ENCODE data around the gene PTK7.

Gene PTK7

DNA sequence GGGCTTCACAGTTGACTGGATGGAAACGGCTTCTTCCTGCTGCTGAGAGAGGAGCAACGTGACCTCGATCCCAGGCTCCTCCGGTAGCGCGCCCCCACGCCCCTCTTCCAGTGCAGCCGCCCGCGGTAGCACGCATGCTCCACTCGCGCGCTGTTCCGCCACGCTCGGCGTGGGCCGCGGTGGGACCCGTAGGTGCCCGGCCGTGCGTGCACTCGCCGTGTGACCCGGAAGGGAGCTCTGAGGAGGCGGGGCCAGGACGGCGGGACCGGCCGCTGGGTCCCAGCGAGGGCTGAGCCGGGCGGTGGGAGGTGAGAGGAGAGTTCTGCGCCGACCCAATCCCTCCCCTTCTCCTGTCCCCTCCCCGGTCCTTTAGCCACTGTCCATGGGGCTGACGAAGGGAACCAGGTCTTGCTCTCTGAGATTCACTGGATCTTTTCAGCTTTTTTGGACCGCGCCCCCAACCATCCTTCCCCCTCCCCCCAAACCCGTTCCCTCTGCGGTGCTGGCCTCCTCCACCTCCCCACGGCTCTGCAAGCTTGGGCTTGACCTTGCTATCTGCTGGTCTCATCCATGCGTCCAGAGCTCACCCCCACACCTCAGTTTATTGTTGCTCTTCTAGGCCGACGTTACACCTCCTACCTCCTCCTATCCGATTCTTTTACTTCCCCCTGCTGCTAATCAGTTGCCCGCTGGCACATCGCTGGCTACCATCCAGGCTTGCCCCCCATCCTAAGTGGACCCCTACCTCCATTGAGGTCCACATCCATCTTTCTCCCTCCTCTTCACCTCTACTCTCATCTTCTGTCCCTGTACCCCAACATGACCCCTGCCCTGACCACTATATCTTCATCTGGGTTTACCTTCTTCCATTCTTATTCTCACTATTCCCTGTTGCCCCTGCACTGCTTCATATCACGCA lies 106.1 kb downstream of the PTK7 start, which contains the start of gene CUL9:
CUL9 (plus strand) TSS at position 255 of the 919 bp plus-strand sequence. CDS start 2,115 bp downstream, outside the sequence.
- peak; percentile 38 for DNase-seq

DNA sequence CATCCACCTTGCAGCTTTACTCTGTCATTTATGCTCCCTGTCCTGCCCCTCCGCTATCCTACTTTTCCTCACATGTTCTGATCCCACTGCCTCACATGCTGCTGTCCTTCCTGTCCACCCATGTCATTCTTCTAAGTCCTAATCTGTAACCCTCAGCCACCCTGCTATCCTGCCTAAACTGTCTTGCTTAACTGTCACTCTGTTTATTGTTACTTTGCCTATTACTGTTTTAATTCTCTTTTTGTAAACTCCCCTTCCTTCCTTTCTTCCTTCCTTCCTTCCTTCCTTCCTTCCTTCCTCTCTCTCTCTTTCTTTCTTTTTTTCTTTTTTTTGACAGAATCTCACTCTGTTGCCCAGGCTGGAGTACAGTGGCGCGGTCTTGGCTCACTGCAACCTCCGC lies 107.3 kb downstream of the PTK7 start:
- DNase-seq: no peak

DNA sequence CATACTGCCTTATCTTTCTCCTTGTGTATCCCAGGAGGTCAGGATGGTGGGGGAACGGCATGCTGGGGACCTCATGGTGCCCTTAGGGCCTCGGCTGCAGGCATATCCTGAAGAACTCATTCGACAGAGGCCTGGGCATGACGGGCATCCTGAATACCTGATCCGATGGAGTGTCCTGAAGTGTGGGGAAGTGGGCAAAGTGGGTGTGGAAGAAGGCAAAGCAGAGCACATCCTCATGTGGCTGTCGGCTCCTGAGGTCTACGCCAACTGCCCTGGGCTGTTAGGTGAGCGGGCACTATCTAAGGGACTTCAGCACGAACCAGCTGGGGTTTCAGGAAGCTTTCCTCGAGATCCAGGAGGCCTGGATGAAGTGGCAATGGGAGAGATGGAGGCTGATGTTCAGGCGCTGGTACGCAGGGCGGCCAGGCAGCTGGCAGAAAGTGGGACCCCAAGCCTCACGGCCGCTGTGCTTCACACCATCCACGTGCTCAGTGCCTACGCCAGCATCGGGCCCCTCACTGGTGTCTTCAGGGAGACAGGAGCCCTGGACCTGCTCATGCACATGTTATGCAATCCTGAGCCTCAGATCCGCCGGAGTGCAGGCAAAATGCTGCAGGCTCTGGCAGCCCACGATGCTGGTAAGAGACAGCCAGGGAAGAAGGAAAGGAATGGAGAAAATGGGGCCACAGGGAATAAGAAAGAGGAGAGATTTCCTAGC lies 108.3 kb downstream of the PTK7 start:
- no peak for DNase-seq

DNA sequence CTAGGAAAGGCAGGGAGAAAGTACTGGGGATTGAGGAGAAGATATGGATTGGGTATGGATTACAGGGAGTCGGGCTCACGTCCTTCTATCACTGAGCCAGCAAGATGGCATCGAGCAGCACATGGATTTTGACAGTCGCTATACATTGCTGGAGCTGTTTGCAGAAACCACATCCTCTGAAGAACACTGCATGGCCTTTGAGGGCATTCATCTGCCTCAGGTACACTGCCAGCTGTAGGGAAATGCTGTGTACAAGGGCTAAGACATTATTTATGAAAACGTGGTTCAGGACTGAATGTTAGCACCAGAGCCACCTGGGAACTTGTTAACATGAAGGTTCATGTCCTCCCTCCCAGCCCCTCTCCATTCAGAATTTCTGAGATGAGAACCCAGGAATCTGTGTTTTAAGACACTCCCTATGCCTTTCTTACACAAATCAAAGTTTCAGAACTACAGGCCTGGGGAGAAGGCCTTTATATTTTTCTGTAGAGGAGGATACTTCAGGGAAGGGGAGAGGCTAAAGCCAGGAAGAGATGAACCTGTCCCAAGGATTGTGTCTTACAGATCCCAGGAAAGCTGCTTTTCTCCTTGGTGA lies 109.4 kb downstream of the PTK7 start:
- no peak for DNase-seq

DNA sequence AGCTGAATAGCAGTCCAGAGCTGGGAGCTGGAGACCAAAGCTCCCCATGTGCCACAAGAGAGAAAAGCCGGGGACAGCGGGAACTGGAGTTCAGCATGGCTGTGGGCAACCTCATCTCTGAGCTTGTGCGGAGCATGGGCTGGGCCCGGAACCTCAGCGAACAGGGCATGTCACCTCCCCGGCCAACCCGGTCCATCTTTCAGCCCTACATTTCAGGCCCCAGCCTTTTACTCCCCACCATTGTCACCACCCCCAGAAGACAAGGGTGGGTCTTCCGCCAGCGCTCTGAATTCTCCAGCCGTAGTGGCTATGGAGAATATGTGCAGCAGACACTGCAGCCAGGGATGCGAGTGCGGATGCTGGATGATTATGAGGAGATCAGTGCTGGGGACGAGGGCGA lies 109.9 kb downstream of the PTK7 start:
- DNase-seq: no peak

DNA sequence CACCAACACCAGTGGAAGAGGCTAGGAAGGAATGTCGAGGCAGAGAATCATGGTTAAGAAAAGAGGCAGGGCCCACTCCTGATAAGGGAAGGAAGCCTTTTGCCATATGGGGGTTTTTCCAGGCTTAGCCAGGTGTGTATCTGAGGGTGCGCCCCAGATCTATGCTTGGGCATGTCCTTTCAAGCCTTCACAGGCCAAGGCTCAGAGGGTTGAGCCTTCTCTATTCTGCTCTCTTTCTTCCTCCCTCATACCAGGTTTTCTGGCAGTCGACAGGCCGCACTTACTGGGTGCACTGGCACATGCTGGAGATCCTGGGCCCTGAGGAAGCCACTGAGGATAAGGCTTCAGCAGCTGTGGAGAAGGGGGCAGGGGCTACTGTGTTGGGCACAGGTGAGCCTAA lies 110.6 kb downstream of the PTK7 start:
- no peak for DNase-seq

DNA sequence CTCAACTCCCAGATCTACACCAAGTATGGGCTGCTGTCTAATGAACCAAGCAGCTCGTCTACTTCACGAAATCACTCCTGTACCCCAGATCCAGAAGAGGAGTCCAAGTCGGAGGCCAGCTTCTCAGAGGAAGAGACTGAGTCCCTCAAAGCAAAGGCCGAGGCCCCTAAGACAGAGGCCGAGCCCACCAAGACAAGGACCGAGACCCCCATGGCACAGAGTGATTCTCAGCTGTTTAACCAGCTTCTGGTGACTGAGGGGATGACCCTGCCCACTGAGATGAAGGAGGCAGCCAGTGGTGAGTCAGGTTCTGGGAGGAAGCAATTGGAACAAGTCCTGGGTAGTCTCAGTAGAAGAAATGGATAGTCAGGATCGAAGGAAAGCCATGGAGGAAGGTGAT lies 111.7 kb downstream of the PTK7 start:
- DNase-seq: no peak

DNA sequence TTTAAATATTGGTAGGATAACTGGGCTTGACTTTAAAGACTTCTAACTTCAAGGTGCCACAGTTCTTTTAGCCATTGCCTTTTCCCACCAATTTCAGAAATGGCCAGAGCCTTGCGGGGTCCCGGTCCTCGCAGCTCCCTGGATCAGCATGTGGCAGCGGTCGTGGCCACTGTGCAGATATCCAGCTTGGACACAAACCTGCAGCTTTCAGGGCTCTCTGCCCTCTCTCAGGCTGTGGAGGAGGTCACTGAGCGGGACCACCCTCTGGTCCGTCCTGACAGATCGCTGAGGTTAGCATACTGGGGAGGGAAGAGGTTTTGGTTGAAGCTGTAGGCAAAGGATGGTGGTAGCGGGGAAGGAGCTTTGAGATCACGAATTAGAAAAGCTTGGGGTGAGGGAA lies 112.3 kb downstream of the PTK7 start:
- no peak for DNase-seq

DNA sequence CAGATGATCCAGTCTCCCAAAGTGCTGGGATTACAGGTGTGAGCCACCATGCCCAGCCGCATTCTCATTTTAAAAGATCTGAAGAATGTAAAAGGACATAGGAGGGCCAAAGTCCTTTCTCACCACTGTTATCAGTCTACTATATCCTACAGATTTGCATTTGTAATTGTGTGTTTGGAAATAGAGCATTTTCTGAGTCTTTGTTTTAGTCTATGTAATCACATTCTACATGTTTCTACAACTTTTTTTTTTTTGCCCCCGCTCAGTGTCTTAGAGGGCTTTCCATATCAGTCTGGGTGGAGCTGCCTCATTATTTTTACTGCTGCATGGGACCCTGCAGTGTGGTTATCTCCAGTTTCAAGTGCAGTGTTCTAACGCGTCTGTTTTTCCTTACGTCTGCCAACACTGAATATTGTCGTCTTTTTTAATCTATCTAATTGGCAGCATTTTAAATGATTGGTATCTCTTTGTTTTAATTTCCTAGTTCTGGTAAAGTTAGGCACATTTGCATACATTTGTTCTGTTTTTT lies 113.7 kb downstream of the PTK7 start:
- DNase-seq: no peak

DNA sequence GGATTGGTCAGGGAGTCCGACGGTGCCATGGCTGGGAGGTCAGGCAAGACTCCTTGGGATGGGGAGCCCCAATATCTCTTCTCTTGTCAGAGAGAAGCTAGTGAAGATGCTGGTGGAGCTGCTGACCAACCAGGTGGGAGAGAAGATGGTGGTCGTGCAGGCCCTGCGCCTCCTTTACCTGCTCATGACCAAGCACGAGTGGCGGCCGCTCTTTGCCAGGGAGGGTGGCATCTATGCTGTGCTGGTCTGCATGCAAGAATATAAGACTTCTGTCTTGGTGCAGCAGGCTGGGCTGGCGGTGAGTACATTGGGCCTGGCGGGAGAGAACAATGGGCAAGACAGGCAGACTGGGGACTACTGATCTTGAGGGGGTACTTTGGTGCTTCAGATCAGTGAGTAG lies 116.8 kb downstream of the PTK7 start:
- DNase-seq: no peak

DNA sequence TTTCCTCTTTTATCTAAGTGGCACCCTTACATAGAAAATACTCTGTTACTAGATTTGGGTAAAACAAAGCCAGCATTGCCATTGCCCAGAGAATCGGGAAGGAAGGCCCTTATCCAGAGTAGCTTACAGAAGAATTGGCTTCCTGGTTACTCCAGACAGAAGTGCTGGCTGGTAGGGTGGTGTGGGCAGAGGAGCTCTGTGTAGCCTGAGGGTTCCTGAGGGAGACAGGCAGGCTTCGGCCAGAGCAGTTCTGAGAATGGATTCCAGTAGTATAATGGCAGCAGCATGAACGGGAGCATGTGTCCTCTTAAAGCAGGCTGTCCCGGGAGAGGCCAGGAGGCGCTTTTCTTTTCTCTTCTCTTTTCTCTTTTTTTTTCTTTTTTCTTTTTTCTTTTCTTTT lies 117.8 kb downstream of the PTK7 start:
- no peak for DNase-seq

DNA sequence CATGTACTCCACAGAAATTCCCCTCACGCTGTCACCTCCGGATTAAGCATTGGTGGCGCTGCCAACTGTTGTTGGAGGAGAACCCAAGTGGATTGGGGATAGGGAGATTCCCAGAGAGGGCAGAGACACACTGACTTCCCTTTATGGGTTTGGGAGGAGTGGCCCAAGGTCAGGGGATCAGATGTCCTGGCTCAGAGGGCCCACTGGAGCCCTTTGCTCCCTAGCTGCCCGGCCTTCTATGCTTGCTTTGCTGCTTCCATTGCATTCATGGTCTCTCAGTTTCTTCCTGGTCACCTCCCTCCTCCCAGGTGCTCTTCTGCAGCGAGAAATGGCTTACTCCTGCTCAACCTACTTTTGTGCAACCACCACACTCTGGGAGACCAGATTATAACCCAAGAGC lies 120.2 kb downstream of the PTK7 start:
- DNase-seq: no peak

DNA sequence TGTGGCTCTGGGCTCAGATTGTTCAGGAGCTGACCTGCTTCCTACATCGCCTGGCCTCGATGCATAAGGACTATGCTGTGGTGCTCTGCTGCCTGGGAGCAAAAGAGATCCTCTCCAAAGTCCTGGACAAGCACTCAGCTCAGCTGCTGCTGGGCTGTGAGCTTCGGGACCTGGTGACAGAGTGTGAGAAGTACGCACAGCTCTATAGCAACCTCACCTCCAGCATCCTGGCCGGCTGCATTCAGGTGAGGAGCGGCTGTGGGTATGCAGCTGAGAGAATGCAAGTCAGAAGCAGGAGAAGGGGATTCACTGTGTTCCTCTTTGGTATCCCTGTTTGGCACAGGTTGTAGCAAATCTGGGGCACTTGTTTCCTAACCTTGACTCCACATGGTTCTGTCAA lies 123.8 kb downstream of the PTK7 start:
- no peak for DNase-seq

DNA sequence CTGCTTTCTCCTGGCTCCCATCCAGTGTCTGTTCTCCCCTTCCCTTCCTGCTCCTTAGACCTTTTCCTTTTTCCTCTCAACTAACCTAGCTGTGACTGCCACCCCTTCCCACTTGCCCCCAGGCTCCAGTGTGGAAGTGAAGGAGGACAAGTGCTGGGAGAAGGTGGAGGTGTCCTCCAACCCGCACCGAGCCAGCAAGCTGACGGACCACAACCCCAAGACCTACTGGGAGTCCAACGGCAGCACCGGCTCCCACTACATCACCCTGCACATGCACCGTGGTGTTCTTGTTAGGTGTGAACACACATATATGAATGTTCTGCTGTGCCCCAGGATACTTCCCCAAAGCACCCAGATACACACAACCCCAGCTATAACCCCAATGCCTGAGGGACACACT lies 124.4 kb downstream of the PTK7 start:
- DNase-seq: no peak

DNA sequence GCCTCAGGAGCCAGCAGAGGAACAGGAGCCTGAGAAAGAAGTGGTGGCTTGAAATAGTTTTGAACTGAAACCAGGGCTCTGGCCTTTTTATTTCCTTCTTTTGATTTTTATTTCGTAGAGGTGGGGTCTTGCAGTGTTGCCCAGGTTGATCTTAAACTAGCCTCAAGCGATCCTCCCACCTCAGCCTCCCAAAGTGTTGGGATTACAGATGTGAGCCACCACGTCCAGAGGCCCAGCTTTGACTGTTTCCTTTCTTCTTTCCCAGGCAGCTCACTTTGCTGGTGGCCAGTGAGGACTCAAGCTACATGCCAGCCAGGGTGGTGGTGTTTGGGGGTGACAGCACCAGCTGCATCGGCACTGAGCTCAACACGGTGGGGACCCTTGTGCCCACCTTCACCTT lies 126.3 kb downstream of the PTK7 start:
- no peak for DNase-seq

DNA sequence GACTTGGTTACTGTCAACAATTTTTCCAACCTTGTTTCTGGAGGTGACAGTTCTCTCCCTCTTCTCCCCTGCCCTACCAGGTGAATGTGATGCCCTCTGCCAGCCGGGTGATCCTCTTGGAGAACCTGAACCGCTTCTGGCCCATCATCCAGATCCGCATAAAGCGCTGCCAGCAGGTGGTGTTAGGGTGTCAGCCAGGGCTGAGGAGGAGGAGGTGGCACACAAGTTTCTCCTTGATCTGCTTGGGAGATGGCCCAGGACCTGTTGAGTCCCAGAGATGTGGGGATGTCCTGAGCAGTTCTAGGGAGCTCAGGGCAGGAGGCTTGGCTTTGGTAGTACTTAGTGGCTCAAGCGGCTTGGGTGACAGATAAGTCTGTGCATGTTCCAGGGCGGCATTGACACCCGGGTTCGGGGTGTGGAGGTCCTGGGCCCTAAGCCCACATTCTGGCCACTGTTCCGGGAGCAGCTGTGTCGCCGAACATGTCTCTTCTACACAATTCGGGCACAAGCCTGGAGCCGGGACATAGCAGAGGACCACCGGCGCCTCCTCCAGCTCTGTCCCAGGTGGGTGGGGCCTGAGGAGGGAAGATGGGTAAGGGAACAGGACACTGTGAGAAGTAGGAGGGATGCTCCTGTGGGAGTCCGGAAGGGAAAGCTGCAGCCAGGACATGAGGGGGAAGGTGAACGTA lies 127.1 kb downstream of the PTK7 start:
- DNase-seq: no peak

DNA sequence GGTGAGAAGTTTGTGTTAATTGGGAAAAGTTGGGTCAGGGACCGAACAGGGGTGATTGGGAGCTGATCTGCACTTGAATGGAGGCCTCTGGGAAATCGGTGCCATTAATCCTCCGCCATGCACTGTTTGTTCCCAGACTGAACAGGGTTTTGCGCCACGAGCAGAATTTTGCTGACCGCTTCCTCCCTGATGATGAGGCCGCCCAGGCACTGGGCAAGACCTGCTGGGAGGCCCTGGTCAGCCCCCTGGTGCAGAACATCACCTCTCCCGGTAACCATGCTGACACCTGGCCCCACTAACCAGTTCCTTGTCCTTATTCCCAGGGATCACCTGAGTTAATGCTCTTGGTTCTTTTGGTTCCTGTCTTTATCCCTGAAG lies 127.6 kb downstream of the PTK7 start:
- no peak for DNase-seq

DNA sequence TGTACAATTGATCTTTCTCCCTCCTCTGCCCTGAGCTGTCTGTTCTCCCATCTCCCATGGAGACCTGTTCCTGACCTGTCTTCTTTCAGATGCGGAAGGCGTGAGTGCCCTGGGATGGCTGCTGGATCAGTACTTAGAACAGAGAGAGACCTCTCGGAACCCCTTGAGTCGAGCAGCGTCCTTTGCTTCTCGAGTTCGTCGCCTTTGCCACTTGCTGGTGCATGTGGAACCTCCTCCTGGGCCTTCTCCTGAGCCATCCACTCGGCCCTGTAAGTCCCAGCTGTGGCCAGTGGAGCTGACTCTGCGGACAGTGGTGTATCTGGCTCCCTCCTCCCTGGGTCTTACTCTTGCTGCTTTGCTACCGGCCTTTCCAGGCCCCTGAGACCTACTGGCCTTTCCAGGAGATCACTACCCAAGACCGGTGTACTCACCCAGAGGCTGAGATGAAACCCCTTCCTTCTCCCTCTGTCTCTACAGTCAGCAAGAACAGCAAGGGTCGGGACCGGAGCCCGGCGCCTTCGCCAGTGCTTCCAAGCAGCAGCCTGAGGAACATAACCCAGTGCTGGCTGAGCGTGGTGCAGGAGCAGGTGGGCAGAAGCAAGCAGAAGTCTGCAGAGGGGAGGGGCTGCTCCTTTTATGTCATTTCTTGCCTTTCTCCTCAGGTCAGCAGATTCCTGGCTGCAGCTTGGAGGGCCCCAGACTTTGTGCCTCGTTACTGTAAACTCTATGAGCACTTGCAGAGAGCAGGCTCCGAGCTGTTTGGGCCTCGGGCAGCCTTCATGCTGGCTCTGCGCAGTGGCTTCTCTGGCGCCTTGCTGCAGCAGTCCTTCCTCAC lies 128.4 kb downstream of the PTK7 start:
- no peak for DNase-seq

DNA sequence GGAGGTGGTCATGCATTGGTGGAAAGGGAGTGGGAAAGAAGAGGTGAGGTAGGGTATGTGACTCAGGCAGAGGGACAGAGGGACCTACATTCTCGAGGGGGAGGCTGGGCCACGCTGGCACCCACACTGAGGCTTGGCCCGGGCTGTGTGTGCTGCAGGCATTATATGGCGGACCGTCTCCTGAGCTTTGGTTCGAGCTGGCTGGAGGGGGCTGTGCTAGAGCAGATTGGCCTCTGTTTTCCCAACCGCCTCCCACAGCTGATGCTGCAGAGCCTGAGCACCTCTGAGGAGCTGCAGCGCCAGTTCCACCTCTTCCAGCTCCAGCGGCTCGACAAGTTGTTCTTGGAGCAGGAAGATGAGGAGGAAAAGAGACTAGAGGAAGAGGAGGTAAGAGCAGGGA lies 129.7 kb downstream of the PTK7 start:
- no peak for DNase-seq

DNA sequence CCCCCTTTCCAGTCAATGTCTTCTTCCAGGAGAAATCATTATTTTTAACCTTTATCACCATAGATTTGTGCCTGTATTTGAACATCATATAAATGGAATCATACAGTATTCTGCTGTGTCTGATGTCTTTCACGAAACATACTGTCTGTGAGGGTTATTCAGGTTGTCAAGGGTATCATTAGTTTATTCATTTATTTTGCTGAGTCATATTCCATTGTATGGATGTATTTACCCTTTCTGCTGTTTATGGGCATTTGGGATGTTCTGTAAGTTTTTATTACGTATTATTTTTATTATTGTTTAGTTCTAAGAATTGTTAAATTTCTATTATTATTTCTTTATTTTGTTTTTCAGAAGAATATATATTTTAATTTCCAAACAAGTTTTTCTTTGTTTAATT lies 131.2 kb downstream of the PTK7 start:
- DNase-seq: no peak
